Skin of body (tissue), 2 donors: Measurements from ENCODE around the gene CENPC. TPM values are rescaled to one million over a fixed set of nuclear protein-coding genes. Genes with fewer than 3 reads are reported as not detected.
A peak's percentile ranks its signal among the peaks of the same experiment; 100 is the strongest.
"Not testable (repeated sequence)": the region's sequence is repeated elsewhere in the genome, so short reads cannot be mapped to it uniquely, and the experiment has no call there.

Experiments
- DNase-seq: peaks from one replicate; lab custom pipeline; 2025; lab: John Stamatoyannopoulos, UW
- total RNA-seq: library from RNA; depleted of rRNA; stranded (reverse); fragments of >200 nt; gene quantifications from one replicate; pipeline ENCODE4 v1.2.3, GENCODE V29; 2014

The CENPC gene
- total RNA-seq, 1 donor from 2014 or later, result 39.0 TPM

- DNase-seq, result no peak
These were observed 5.6 kb upstream of the CENPC start for GRCh38 chr4:67550857-67551256.

GRCh38 chr4:67550451-67550850 is 5.1 kb upstream of the CENPC start:
- no peak for DNase-seq

- DNase-seq, result no peak
These were observed 3.8 kb upstream of the CENPC start for GRCh38 chr4:67549123-67549522.

GRCh38 chr4:67546971-67547370 is 1.7 kb upstream of the CENPC start:
- DNase-seq, result no peak

- DNase-seq, result no peak
These were observed 677 bp upstream of the CENPC start for GRCh38 chr4:67546004-67546356.

- DNase-seq, result no peak
These were observed 3.2 kb downstream of the CENPC start for GRCh38 chr4:67542076-67542475.

GRCh38 chr4:67539830-67540229 is 5.5 kb downstream of the CENPC start:
- DNase-seq, result no peak

- no peak for DNase-seq
These were observed 9.9 kb downstream of the CENPC start for GRCh38 chr4:67535280-67535840.

- DNase-seq, result no peak
These were observed 12.2 kb downstream of the CENPC start for GRCh38 chr4:67533112-67533511.

- DNase-seq, result not testable (repeated sequence)
These were observed 12.9 kb downstream of the CENPC start for GRCh38 chr4:67532397-67532796.

GRCh38 chr4:67531379-67531962 is 13.8 kb downstream of the CENPC start:
- DNase-seq, result no peak

GRCh38 chr4:67524140-67524539 is 21.2 kb downstream of the CENPC start:
- DNase-seq, result not testable (repeated sequence)

GRCh38 chr4:67522851-67523671 is 22.2 kb downstream of the CENPC start:
- DNase-seq, result no peak

- DNase-seq, result no peak
These were observed 23.1 kb downstream of the CENPC start for GRCh38 chr4:67522230-67522629.

- DNase-seq, result no peak
These were observed 23.8 kb downstream of the CENPC start for GRCh38 chr4:67521506-67521905.

- no peak for DNase-seq
These were observed 25.2 kb downstream of the CENPC start for GRCh38 chr4:67520141-67520540.

GRCh38 chr4:67512501-67512900 is 32.8 kb downstream of the CENPC start:
- DNase-seq, result no peak

GRCh38 chr4:67500373-67500772 is 44.9 kb downstream of the CENPC start:
- DNase-seq, result no peak

- no peak for DNase-seq
These were observed 45.5 kb downstream of the CENPC start for GRCh38 chr4:67499799-67500198.

GRCh38 chr4:67483868-67484602 is 61.3 kb downstream of the CENPC start:
- DNase-seq, result peak; percentile 1

GRCh38 chr4:67480810-67481209 is 64.5 kb downstream of the CENPC start:
- no peak for DNase-seq

GRCh38 chr4:67475155-67475554 is 70.1 kb downstream of the CENPC start:
- no peak for DNase-seq
